CD4-positive, alpha-beta T cell treated with Interleukin-12 subunit alpha and Interleukin-12 subunit beta, for 1 hour (primary cell): ENCODE measurements around the gene AGRN.
"Not testable (repeated sequence)": the region's sequence is repeated elsewhere in the genome, so short reads cannot be mapped to it uniquely, and the experiment has no call there.

Source experiments
- DNase-seq: peaks from one replicate; pipeline ENCODE4 v3.0.0-alpha.2; 2020

Gene AGRN

DNA sequence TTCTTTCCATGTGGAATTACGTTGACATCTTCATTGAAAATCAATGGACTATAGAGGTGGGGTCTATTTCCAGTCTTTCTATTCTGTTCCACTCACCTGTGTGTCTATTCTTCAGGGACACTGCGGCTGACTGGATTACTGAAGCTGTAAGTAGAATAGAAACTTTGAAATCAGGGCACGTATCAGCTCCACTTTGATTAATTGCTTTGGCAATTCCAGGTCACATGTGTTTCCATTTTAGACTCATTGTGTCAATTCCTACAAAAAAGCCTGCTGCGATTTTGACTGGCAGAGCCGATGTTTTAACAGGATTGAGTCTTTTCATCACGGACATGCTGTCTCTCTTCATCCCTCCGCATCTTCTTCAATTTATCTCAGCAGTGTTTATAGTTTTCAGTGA, 75.1 kb downstream of the AGRN start:
- no peak for DNase-seq

DNA sequence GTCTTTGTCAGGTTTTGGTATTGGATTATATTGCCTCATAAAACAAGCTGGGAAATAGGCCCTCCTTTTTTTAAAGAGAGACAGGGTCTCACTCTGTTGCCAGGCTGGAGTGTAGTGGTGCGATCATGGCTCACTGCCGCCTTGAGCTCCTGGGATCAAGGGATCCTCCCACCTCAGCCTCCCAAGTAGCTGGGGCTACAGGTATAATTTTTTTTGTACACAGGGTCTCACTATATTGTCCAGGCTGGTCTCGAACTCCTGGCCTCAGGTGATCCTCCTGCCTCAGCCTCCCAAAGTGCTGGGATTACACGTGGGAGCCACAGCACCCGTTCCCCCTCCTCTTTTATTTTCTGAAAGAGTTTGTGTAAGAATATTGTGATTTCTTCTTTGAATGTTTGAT, 76.2 kb downstream of the AGRN start:
- DNase-seq = not testable (repeated sequence)

DNA sequence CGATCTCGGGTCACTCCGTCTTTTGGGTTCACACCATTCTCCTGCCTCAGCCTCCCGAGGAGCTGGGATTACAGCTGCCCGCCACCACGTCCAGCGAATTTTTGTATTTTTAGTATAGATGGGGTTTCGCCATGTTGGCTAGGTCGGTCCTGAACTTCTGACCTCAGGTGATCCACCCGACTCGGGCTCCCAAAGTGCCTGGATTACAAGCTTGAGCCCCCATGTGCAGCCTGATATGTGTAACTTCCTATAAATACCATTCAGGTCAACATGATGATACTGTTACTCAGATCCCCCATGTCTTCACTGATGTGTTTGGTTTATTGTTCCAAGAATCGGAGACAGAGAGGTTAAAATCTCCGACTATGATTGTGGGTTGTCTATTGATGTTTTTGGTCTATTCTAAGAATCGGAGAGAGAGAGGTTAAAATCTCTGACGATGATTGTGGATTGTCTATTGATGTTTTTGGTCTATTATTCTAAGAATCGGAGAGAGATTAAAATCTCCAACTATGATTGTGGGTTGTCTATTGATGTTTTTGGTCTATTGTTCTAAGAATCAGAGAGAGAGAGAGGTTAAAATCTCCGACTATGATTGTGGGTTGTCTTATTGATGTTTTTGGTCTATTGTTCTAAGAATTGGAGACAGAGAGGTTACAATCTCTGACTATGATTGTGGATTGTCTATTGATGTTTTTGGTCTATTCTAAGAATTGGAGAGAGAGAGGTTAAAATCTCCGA, 78.9 kb downstream of the AGRN start:
- peak; percentile 46 for DNase-seq

DNA sequence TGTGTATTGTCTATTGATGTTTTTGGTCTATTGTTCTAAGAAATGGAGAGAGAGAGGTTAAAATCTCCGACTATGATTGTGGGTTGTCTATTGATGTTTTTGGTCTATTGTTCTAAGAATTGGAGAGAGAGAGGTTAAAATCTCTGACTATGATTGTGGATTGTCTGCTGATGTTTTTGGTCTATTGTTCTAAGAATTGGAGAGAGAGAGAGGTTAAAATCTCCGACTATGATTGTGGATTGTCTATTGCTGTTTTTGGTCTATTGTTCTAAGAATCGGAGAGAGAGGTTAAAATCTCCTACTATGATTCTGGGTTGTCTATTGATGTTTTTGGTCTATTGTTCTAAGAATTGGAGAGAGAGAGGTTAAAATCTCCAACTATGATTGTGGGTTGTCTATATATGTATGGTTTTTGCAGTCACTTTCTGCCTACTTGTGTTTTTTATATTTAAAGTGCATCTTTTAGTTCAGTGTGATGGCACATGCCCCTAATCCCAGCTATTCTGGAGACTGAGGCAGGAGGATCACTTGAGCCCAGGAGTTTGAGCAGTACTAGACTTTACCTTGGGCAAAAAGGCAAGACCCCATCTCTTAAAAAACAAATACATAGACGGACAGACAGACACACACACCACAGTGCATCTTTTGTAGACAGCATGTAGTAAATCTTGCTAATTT, 79.7 kb downstream of the AGRN start:
- DNase-seq = no peak

DNA sequence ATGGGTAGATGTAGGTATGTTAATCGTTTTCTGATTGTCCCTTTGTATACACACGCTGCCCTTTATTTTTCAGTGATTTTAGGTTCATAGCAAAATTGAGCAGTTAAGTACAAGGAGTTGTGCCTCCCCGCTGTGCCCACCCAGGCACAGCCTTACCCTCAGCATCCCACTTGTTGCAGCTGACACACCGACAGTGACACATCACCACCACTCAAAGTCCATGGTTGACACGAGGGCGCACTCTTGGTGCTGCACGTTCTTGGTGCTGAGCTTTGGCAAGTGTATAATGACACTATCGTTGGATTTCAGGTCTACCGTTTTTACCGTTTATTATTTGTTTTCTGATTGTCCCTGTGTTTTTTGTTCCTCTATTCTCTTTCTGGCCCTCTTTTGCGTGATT, 80.4 kb downstream of the AGRN start:
- no peak for DNase-seq

DNA sequence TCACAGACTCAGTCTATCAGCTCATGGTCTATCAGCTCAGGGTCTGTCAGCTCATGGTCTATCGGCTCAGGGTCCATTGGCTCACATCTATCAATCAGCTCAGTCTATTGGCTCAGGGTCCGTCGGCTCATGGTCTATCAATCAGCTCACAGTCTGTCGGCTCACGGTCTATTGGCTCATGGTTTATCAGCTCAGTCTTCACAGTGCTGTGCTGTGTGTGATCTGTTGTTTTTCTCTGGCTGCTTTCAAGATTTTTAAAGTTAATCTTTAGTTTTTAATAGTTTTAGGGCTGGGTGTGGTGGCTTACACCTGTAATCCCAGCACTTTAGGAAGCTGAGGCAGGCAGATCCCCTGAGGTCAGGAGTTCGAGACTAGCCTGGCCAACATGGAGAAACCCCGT, 81.6 kb downstream of the AGRN start:
- DNase-seq = no peak

DNA sequence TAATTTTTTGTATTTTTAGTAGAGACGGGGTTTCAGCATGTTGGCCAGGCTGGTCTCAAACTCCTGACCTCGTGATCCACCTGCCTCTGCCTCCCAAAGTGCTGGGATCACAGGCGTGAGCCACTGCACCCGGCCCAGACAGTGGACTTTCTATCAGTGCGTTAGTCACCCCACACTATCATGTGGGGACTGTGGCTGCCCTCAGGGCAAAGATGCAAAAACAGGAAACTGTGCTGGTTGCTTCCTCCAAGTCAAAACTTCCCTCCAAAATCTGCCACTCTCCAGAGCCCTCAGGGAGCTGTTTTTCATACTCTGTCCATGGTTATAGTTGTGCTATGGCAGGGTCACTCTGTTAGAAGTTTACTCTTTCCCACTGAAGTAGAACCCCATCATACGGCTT, 84.2 kb downstream of the AGRN start:
- peak; percentile 15 for DNase-seq
